Left ventricle myocardium inferior (tissue), 1 donor: ENCODE data around the gene GPN1. TPM values are rescaled to one million over a fixed set of nuclear protein-coding genes. Genes with fewer than 3 reads are reported as not detected.

Experiments
- DNase-seq: peaks from one replicate; pipeline ENCODE4 v3.0.0-alpha.2; 2020
- H3K27ac ChIP-seq: fragments of 200-600 bp; replicated peaks from 2 replicates; pipeline ENCODE4 v1.8.0; 2021
- H3K27me3 ChIP-seq: fragments of 200-600 bp; 2 replicates; pipeline ENCODE4 v1.8.0; 2021; ENCODE audit warnings: low read depth
- H3K36me3 ChIP-seq: fragments of 200-600 bp; 2 replicates; pipeline ENCODE4 v1.8.0; 2021
- H3K4me1 ChIP-seq: fragments of 200-600 bp; 2 replicates; pipeline ENCODE4 v1.8.0; 2021
- H3K4me3 ChIP-seq: fragments of 200-600 bp; 2 replicates; pipeline ENCODE4 v1.8.0; 2021; ENCODE audit warnings: mild to moderate bottlenecking, moderate library complexity
- H3K9me3 ChIP-seq: fragments of 200-600 bp; replicated peaks from 2 replicates; pipeline ENCODE4 v1.8.0; 2021
- CTCF ChIP-seq: fragments of 200-600 bp; IDR thresholded peaks from 2 replicates; pipeline ENCODE4 v1.8.0; 2021; ENCODE audit warnings: antibody characterized with exemption, mild to moderate bottlenecking, borderline replicate concordance
- intact Hi-C: fragments of 100-400 bp; cut with micrococcal nuclease; formaldehyde crosslinking; loops from one replicate; pipeline ENCODE4 v1.11.0; 2022
- total RNA-seq: library from RNA; stranded (reverse); fragmentation: NEBNext Ultra II Directional; extraction: Animal tissue kit (Norgen Biotek cat#: 25700); gene quantifications from one replicate; pipeline ENCODE4 v1.2.1, GENCODE V29; 2021
- donor health status: DM: no; HTN: yes; CAD: no; lungs with severe emphysema.

The GPN1 gene
- total RNA-seq, 1 donor from 2014 or later = 16.6 TPM

GRCh38 chr2:27690052-27690451 is 61.2 kb downstream of the GPN1 start:
- no peaks in the 10 kb centered on the region for H3K9me3 ChIP-seq
- H3K27ac ChIP-seq = no peak overlapping the region
- peaks cover 97% of the 10 kb centered on the region for H3K36me3 ChIP-seq
- no peak for TF ChIP-seq CTCF
- intact Hi-C loops = no loop called here
- H3K4me1 ChIP-seq = no peaks in the 10 kb centered on the region
- DNase-seq = no peak
- no peaks in the 10 kb centered on the region for H3K27me3 ChIP-seq
- no peak overlapping the region for H3K4me3 ChIP-seq

GRCh38 chr2:27697660-27698059 is 68.8 kb downstream of the GPN1 start:
- peaks cover 41% of the 10 kb centered on the region for H3K36me3 ChIP-seq
- intact Hi-C loops = no loop called here

More at GRCh38 chr2:27697660-27698059, 68.8 kb downstream of the GPN1 start:
- Histone ChIP-seq H3K4me3 (no peak overlapping the region), H3K9me3 (no peaks in the 10 kb centered on the region), H3K27me3 (no peaks in the 10 kb centered on the region), H3K4me1 (peaks cover 7% of the 10 kb centered on the region), H3K27ac (no peak overlapping the region)
- DNase-seq = no peak
- TF ChIP-seq CTCF = no peak

Other genes with a start within 250 kb of the GPN1 start
- 6.7 TPM for gene ZNF513, start 248.3 kb upstream of the GPN1 start, total RNA-seq
- 34.4 TPM for gene PPM1G, start 219.5 kb upstream of the GPN1 start, total RNA-seq
- gene NRBP1, start 200.4 kb upstream of the GPN1 start, total RNA-seq = 52.5 TPM
- gene KRTCAP3, start 186.7 kb upstream of the GPN1 start, total RNA-seq = 0.63 TPM
- 21.8 TPM for gene IFT172, start 139.3 kb upstream of the GPN1 start, total RNA-seq
- 1.7 TPM for gene FNDC4, start 133.8 kb upstream of the GPN1 start, total RNA-seq
- not detected for gene GCKR, start 132.2 kb upstream of the GPN1 start, total RNA-seq
- gene ZNF512, start 46.0 kb upstream of the GPN1 start, total RNA-seq = 16.1 TPM
- 6.8 TPM for gene CCDC121, start within 50 bp of the GPN1 start, total RNA-seq
- 29.7 TPM for gene SUPT7L, start 34.6 kb downstream of the GPN1 start, total RNA-seq
- gene SLC4A1AP, start 34.8 kb downstream of the GPN1 start, total RNA-seq = 21.3 TPM
- gene MRPL33, start 142.7 kb downstream of the GPN1 start, total RNA-seq = 390 TPM